HCT116 (cell line): Measurements from ENCODE around the gene SOCS3. TPM values are rescaled to one million over a fixed set of nuclear protein-coding genes. Genes with fewer than 3 reads are reported as not detected.

Source experiments
- ATAC-seq: fragments of 200-7000 bp; cut with Tn5 transposase; 2 replicates; pipeline ENCODE4 v1.9.1; 2020; ENCODE audit warnings: mild to moderate bottlenecking, moderate library complexity
- BruUV-seq: library from RNA; stranded (reverse); fragments of 400-500 nt; replicated peaks from 2 replicates; lab custom pipeline; 2021; lab: Mats Ljungman, UMichigan
- CTCF ChIA-PET: fragments of 300-600 bp; sonication (Branson Sonifier 250); formaldehyde crosslinking; loops from one replicate; lab custom pipeline; 2021; ENCODE audit warnings: antibody characterized with exemption; lab: Charles Lee
- POLR2A ChIA-PET: fragments of 300-600, 350-600 bp; sonication (Branson Sonifier 250); formaldehyde crosslinking; loops from one replicate; lab custom pipeline; 2021; ENCODE audit warnings: antibody characterized with exemption; lab: Charles Lee
- RAD21 ChIA-PET, 2 experiments: fragments of 300-600 bp; sonication (Branson Sonifier 250); formaldehyde crosslinking; loops; one replicate each; lab custom pipeline; 2023; ENCODE audit warnings: low total read pairs in 2 of 2; ENCODE audit not compliant: uncharacterized antibody in 2 of 2, unreplicated experiment in 2 of 2, low non-redundant PET in 1 of 2; lab: Charles Lee
- DNase-seq: peaks from one replicate; pipeline ENCODE4 v3.0.0-alpha.2; 2010; ENCODE audit warnings: low read depth, low spot score
- H2AFZ ChIP-seq: fragments of 200-600 bp; shearing (Covaris generic), sonication (generic); 2 replicates; pipeline ENCODE4 v1.6.1; 2017; ENCODE audit warnings: low read depth, mixed run types, mixed read lengths, antibody characterized with exemption, low read length; ENCODE audit not compliant: poor library complexity, severe bottlenecking
- H3K27ac ChIP-seq: 2 replicates; pipeline ENCODE4 v1.5.1; 2012; ENCODE audit warnings: low read depth, low read length
- H3K27me3 ChIP-seq: fragments of 200-600 bp; sonication (generic); 2 replicates; pipeline ENCODE4 v1.6.1; 2016; ENCODE audit warnings: mixed run types, low read length, mixed read lengths; ENCODE audit not compliant: insufficient read depth
- H3K36me3 ChIP-seq, 2 experiments: fragments of 200-500 bp in 1 of 2; fragments of 200-600 bp in 1 of 2; sonication (Bioruptor generic) in 1 of 2; sonication (generic) in 1 of 2; 2 replicates each; pipeline versions ENCODE4 v1.5.1 to v1.6.1; 2014 to 2016; ENCODE audit warnings: low read length in 2 of 2, inconsistent platforms in 1 of 2, mixed read lengths in 1 of 2, mixed run types in 1 of 2; ENCODE audit not compliant: insufficient read depth in 2 of 2, control insufficient read depth in 1 of 2
- H3K4me1 ChIP-seq, 2 experiments: fragments of 200-600 bp in 1 of 2; sonication (generic) in 1 of 2; 2 replicates each; pipeline versions ENCODE4 v1.5.1 to v1.6.1; 2012 to 2017; ENCODE audit warnings: low read length in 2 of 2, inconsistent platforms in 1 of 2, mild to moderate bottlenecking in 1 of 2, mixed read lengths in 1 of 2, mixed run types in 1 of 2, moderate library complexity in 1 of 2; ENCODE audit not compliant: insufficient read depth in 2 of 2, control insufficient read depth in 1 of 2
- H3K4me2 ChIP-seq: fragments of 200-600 bp; sonication (generic); 2 replicates; pipeline ENCODE4 v1.6.1; 2017; ENCODE audit warnings: mixed run types, low read length, mixed read lengths
- H3K4me3 ChIP-seq, 2 experiments: fragments of 200-600 bp in 1 of 2; sonication (generic) in 1 of 2; replicated peaks in 1 of 2; 2 replicates each; pipeline ENCODE4 v1.5.1; 2011 to 2016; ENCODE audit warnings: low read length in 2 of 2, control low read depth in 1 of 2, low read depth in 1 of 2, mild to moderate bottlenecking in 1 of 2, mixed read lengths in 1 of 2, mixed run types in 1 of 2
- H3K79me2 ChIP-seq: fragments of 200-600 bp; sonication (generic); 2 replicates; pipeline ENCODE4 v1.6.1; 2017; ENCODE audit warnings: mild to moderate bottlenecking, mixed run types, low read length, moderate library complexity, mixed read lengths; ENCODE audit not compliant: insufficient read depth
- H3K9ac ChIP-seq: fragments of 200-600 bp; sonication (generic); 2 replicates; pipeline ENCODE4 v1.6.1; 2016; ENCODE audit warnings: low read length, mixed read lengths
- H3K9me2 ChIP-seq: fragments of 200-600 bp; sonication (generic), shearing (Covaris generic); 2 replicates; pipeline ENCODE4 v1.6.1; 2017; ENCODE audit warnings: mixed run types, mild to moderate bottlenecking, moderate library complexity; ENCODE audit not compliant: insufficient read depth
- H3K9me3 ChIP-seq, 2 experiments: fragments of 200-500 bp in 1 of 2; fragments of 200-600 bp in 1 of 2; sonication (Bioruptor generic) in 1 of 2; sonication (generic) in 1 of 2; 2 replicates each; pipeline ENCODE4 v1.6.1; 2014 to 2017; ENCODE audit warnings: low read length in 2 of 2, mixed read lengths in 2 of 2, inconsistent platforms in 1 of 2, low read depth in 1 of 2, mild to moderate bottlenecking in 1 of 2, mixed run types in 1 of 2, moderate library complexity in 1 of 2; ENCODE audit not compliant: control insufficient read depth in 1 of 2, insufficient read depth in 1 of 2
- H4K20me1 ChIP-seq: fragments of 200-600 bp; sonication (generic), shearing (Covaris generic); 2 replicates; pipeline ENCODE4 v1.6.1; 2017; ENCODE audit warnings: mixed run types, mild to moderate bottlenecking, moderate library complexity; ENCODE audit not compliant: insufficient read depth
- CBX3 ChIP-seq: IDR thresholded peaks from 2 replicates; pipeline ENCODE4 v1.6.1; 2012; ENCODE audit warnings: low read depth
- CEBPB ChIP-seq: IDR thresholded peaks from 2 replicates; pipeline ENCODE4 v1.6.1; 2012; ENCODE audit warnings: low read depth
- CTCF ChIP-seq, 3 experiments: fragments of 200-600 bp in 1 of 3; sonication (generic) in 1 of 3; IDR thresholded peaks in 2 of 3; conservative IDR thresholded peaks in 1 of 3; 2 replicates each; pipeline ENCODE4 v1.5.1; 2012 to 2017; ENCODE audit warnings: low read depth in 2 of 3, low read length in 2 of 3, antibody characterized with exemption in 1 of 3, borderline replicate concordance in 1 of 3, control low read depth in 1 of 3, mild to moderate bottlenecking in 1 of 3, mixed read lengths in 1 of 3, mixed run types in 1 of 3, moderate library complexity in 1 of 3; ENCODE audit not compliant: insufficient read depth in 1 of 3
- EZH2 ChIP-seq: fragments of 200-600 bp; sonication (generic); IDR thresholded peaks from 2 replicates; pipeline ENCODE4 v1.6.1; 2017; ENCODE audit warnings: antibody characterized with exemption, mixed run types
- EZH2phosphoT487 ChIP-seq: fragments of 200-600 bp; IDR thresholded peaks from 2 replicates; pipeline ENCODE4 v1.6.1; 2018; ENCODE audit warnings: antibody characterized with exemption, borderline replicate concordance
- FOSL1 ChIP-seq: IDR thresholded peaks from 2 replicates; pipeline ENCODE4 v1.6.1; 2012; ENCODE audit warnings: low read depth
- MAX ChIP-seq: IDR thresholded peaks from 2 replicates; pipeline ENCODE4 v1.6.1; 2012
- POLR2AphosphoS5 ChIP-seq: IDR thresholded peaks from 2 replicates; pipeline ENCODE4 v1.6.1; 2011; ENCODE audit warnings: mild to moderate bottlenecking, low read depth, low read length, moderate library complexity
- RAD21 ChIP-seq: IDR thresholded peaks from 2 replicates; pipeline ENCODE4 v1.6.1; 2012; ENCODE audit warnings: low read depth, mild to moderate bottlenecking
- REST ChIP-seq: IDR thresholded peaks from 2 replicates; pipeline ENCODE4 v1.6.1; 2012; ENCODE audit warnings: low read depth
- SIN3A ChIP-seq: IDR thresholded peaks from 2 replicates; pipeline ENCODE4 v1.6.1; 2012; ENCODE audit warnings: low read depth
- SP1 ChIP-seq: IDR thresholded peaks from 2 replicates; pipeline ENCODE4 v1.6.1; 2012; ENCODE audit warnings: low read depth
- TCF7L2 ChIP-seq: IDR thresholded peaks from 2 replicates; pipeline ENCODE4 v1.7.0; 2011; ENCODE audit warnings: borderline replicate concordance, inconsistent platforms; ENCODE audit not compliant: insufficient read depth, insufficient read length; ENCODE audit errors: extremely low read depth
- YY1 ChIP-seq: IDR thresholded peaks from 2 replicates; pipeline ENCODE4 v1.6.1; 2011; ENCODE audit warnings: low read length, low read depth, moderate library complexity, mild to moderate bottlenecking; ENCODE audit not compliant: insufficient replicate concordance; ENCODE audit errors: extremely low read depth
- ZBTB33 ChIP-seq: IDR thresholded peaks from 2 replicates; pipeline ENCODE4 v1.6.1; 2011; ENCODE audit warnings: mild to moderate bottlenecking, low read length, moderate library complexity; ENCODE audit not compliant: insufficient replicate concordance; ENCODE audit errors: extremely low read depth
- ZNF274 ChIP-seq: fragments of 200-500 bp; sonication (Bioruptor generic); IDR thresholded peaks from 2 replicates; pipeline ENCODE4 v1.6.1; 2014; ENCODE audit warnings: mild to moderate bottlenecking, low read depth, low read length, inconsistent platforms
- intact Hi-C: fragments of 100-400 bp; cut with micrococcal nuclease; formaldehyde crosslinking; loops from 2 replicates; pipeline ENCODE4 v1.10.0; 2022
- total RNA-seq: library from RNA; stranded (reverse); gene quantifications from one replicate; pipeline ENCODE4 v1.2.1, GENCODE V29; 2021; ENCODE audit not compliant: unreplicated experiment

The SOCS3 gene
- total RNA-seq, 1 experiment from 2014 or later: 26.7 TPM

GRCh38 chr17:78341559-78342448 lies 18.1 kb downstream of the SOCS3 start:
- intact Hi-C loops: loop anchor here (1.0 to 2.0 kb wide), 2 partner anchors 18 to 27 kb away; partner anchors contain the start of gene SOCS3
- H3K27me3 ChIP-seq: no peaks in the 10 kb centered on the region
- no peaks in the 10 kb centered on the region for H3K36me3 ChIP-seq
- CTCF ChIA-PET: interaction anchor here (1.2 to 2.4 kb wide), 6 partner anchors 8 to 91 kb away, joined by 4 to 13 read pairs (median 5); partner anchors contain the start of gene SOCS3
- no peaks in the 10 kb centered on the region for H3K79me2 ChIP-seq
- ATAC-seq: peak; percentile 43
- POLR2A ChIA-PET: interaction anchor here (1.0 to 2.3 kb wide), 6 partner anchors 7 to 40 kb away, joined by 3 to 14 read pairs (median 4); partner anchors contain the start of gene SOCS3
- H2AFZ ChIP-seq: no peak overlapping the region
- H3K9me3 ChIP-seq: no peaks in the 10 kb centered on the region
- no peak for DNase-seq
- H3K4me3 ChIP-seq: peak overlapping the region; percentile 42 to 62
- peak overlapping the region; percentile 98 for H3K27ac ChIP-seq
- no peaks in the 10 kb centered on the region for H3K9me2 ChIP-seq
- peaks cover 54 to 98% of the 10 kb centered on the region in 2 experiments for H3K4me1 ChIP-seq
- H3K4me2 ChIP-seq: peak overlapping the region; percentile 94
- no peaks in the 10 kb centered on the region for H4K20me1 ChIP-seq
- RAD21 ChIA-PET: interaction anchor here in 1 of 2 experiments (1.1 to 1.3 kb wide), 2 partner anchors 13 to 19 kb away, joined by 3 read pairs; no protein-coding TSS in a partner anchor
- no TSS peak for BruUV-seq
- peak overlapping the region; percentile 78 for H3K9ac ChIP-seq
- TF ChIP-seq CTCF (IDR thresholded peaks at IDR 0.05 in 2 of 3, conservative IDR thresholded peaks at IDR 0.05 in 1 of 3; ENCODE audit: borderline replicate concordance in 1 of 3, insufficient read depth in 1 of 3, low read depth in 2 of 3, low read length in 2 of 3) (no peak), TCF7L2 (peak; percentile 15), MAX (0 out of 2 replicates have a peak, but pooled peaks have one; percentile 47), YY1 (no peak), EZH2 (no peak), ZNF274 (no peak), FOSL1 (no peak), CEBPB (no peak), RAD21 (no peak), SP1 (no peak), SIN3A (peak; percentile 46; the same call in 1 of the 2 replicates), REST (no peak), POLR2AphosphoS5 (peak; percentile 63), EZH2phosphoT487 (no peak), CBX3 (no peak), ZBTB33 (no peak)
